Measurements from ENCODE around the gene FAM193B. TPM values are rescaled to one million over a fixed set of nuclear protein-coding genes. Genes with fewer than 3 reads are reported as not detected.

The FAM193B gene
- 19.5 to 29.0 TPM (median 23.9 TPM) in 5 replicates for total RNA-seq (2022; extraction: Qiagen RNA extraction)

GRCh38 chr5:177554474-177555111 lies at the start of gene FAM193B:
TSS of gene FAM193B (minus strand) at chr5:177554563. CDS start at chr5:177554458, 105 bp downstream.

DNA sequence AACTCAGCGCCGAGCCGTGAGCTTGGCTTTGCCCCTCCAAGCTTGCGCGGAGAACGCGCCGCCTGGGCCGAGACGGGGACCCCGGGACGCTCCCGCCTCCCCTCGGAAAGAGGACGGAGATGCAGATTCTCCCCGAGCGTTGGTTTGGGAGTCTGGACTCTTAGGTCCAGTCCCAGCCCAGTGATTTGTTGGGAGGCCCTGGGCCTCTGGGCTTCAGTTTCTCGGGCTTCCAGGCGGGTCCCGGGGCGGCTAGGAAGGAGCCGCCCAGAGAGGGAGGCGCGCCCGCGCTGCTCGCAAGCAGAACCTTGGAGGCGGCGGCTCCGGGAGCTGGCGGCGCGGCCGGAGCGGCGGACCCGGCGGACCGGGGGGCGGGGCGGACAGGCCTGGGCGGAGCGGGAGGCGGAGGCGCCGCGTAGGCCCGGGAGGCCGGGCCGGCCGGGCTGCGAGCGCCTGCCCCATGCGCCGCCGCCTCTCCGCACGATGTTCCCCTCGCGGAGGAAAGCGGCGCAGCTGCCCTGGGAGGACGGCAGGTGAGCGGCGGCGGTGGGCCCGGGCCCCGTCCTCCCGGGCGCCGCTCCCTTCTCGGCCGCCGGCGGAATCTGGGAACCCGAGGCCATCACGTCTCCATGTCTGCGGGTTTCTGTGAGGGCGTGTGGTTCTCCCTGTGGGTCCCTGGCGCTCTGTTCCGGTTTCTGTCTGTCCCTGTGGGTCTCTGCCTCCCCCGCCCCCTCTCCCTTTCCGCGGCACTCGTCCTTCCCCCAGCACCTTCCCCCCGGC lies 45.6 kb upstream of the FAM193B start, which contains the start of gene B4GALT7:
TSS of gene B4GALT7 (plus strand) at position 402 of the 777 bp plus-strand sequence. CDS start at position 481, 79 bp downstream.

GRCh38 chr5:177592010-177592834 lies 37.9 kb upstream of the FAM193B start, which contains the start of gene TMED9:
TSS of gene TMED9 (plus strand) at chr5:177592203. CDS start at chr5:177592215, 12 bp downstream.

GRCh38 chr5:177516601-177517568 lies 37.5 kb downstream of the FAM193B start, which contains the start of gene DDX41:
TSS of gene DDX41 (minus strand) at chr5:177516961. CDS start at chr5:177516945, 16 bp downstream.

DNA sequence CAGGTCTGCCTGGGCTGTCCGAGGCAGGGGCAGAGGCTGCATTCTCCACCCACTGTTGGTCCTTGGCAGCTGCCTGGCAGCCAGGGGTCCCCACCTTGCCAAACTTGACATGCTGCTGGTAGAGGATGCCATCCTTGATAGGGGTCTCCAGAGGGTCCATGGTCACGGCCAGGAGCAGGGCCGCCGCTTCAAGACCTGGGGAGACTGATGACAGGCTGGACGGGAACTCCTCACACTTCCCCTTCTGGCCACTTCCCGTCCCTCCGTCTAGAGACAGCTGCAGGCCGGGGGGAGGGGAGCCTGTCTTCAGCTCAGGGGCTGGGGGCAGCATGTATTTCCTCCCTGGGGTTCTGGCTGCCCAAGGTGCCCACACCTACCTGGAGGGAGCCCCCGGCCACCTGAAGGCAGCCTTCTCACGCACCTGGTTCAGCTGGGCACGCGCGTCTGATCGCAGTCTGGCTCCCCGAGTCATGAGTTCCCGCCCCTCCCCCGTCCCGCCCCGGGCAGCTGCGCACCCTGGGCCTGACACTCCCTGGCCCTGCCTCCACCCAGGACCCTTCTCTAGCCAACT lies 44.9 kb downstream of the FAM193B start, which contains the start of gene DOK3:
TSS of gene DOK3 (minus strand) at position 446 of the 571 bp plus-strand sequence. CDS start at position 160, 286 bp downstream.

DNA sequence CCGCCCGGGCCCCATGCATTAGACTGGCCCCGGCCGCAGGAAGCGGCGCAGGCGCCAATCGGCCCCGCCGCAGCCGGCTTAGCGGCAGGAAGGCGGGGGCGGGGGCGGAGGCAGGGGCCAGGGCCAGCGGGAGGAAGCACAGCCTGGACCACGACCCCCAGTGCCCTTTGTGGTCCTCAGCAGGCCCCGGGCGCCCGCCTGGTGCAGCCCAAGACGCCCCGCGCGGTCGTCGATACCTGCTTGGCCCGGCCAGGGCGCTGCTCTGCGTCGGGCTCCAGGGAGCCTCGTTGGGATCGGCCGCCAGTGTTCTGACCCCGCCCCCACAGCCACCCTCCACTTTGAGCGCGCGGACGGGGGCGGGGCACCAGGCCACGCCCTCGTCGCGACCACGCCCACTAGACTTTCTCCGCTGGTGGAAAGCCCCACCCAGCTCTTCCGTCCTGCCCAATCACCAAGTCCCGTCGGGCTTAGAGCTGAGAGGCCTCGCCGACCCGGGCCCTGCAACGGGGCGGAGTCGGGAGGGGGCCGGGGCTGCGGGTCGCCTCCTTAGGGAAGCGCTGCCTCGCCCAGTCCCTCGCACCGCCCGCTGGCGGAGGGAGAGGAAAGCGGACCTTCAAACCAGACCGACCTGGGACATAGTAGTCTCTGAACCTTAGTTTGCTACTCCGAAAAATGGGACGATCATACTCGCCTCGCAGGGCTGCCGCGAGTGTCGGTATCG lies 56.9 kb downstream of the FAM193B start, which contains the start of gene PDLIM7:
TSS of gene PDLIM7 (minus strand) at position 313 of the 721 bp plus-strand sequence. CDS start 1,092 bp downstream, outside the sequence.

DNA sequence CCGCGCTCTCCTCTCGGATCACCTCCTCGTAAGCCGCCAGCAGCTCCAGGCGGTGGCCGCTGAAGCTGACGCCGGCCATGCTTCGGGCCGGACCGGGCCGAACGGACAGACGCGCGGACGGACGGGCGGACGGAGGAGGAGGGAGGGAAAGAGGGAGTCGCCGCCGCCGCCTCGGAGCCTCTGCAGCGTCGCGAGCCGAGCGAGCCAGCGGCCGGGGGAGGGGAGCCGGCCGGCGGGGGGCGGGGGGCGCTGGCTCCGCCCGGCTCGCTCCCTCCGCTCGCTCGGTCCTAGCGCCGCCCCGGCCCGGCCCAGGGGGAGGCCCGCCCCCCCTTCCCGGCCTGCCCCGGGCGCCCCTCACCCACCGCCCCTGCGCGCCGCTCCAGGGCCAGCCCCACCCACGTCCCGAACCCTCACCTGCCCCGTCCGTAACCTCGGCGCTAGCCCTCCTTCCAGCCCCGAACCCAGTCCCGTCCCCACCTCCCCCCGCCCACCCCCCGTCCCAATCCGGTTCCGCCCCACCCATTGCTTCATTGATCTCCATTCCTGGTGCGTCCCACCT lies 80.8 kb downstream of the FAM193B start, which contains the start of gene DBN1:
TSS of gene DBN1 (minus strand) at position 192 of the 559 bp plus-strand sequence. CDS start at position 79, 113 bp downstream.

Other genes with a start within 250 kb of the FAM193B start
- 13.2 to 22.0 TPM (median 19.7 TPM) in 5 replicates for gene MXD3, start 242.7 kb downstream of the FAM193B start, total RNA-seq (2022; extraction: Qiagen RNA extraction)
- gene LMAN2, start 202.9 kb downstream of the FAM193B start, total RNA-seq (2022; extraction: Qiagen RNA extraction): 194 to 254 TPM (median 201 TPM) in 5 replicates
- 3.8 to 5.4 TPM (median 5.1 TPM) in 5 replicates for gene RGS14, start 196.6 kb downstream of the FAM193B start, total RNA-seq (2022; extraction: Qiagen RNA extraction)
- gene SLC34A1, start 170.1 kb downstream of the FAM193B start, total RNA-seq (2022; extraction: Qiagen RNA extraction): not detected in 5 replicates
- not detected in 5 replicates for gene PFN3, start 153.9 kb downstream of the FAM193B start, total RNA-seq (2022; extraction: Qiagen RNA extraction)
- gene F12, start 145.0 kb downstream of the FAM193B start, total RNA-seq (2022; extraction: Qiagen RNA extraction): 15.9 to 26.4 TPM (median 22.8 TPM) in 5 replicates
- 23.1 to 28.9 TPM (median 27.3 TPM) in 5 replicates for gene GRK6, start 127.9 kb downstream of the FAM193B start, total RNA-seq (2022; extraction: Qiagen RNA extraction)
- gene PRR7, start 107.7 kb downstream of the FAM193B start, total RNA-seq (2022; extraction: Qiagen RNA extraction): 13.8 to 35.0 TPM (median 34.5 TPM) in 5 replicates
- gene DBN1, start 80.9 kb downstream of the FAM193B start, total RNA-seq (2022; extraction: Qiagen RNA extraction): 54.9 to 72.4 TPM (median 65.5 TPM) in 5 replicates
- gene PDLIM7, start 57.0 kb downstream of the FAM193B start, total RNA-seq (2022; extraction: Qiagen RNA extraction): 72.8 to 92.2 TPM (median 80.9 TPM) in 5 replicates
- 1.8 to 5.3 TPM (median 3.6 TPM) in 5 replicates for gene DOK3, start 44.7 kb downstream of the FAM193B start, total RNA-seq (2022; extraction: Qiagen RNA extraction)
- gene DDX41, start 37.6 kb downstream of the FAM193B start, total RNA-seq (2022; extraction: Qiagen RNA extraction): 84.0 to 122 TPM (median 112 TPM) in 5 replicates
- 276 to 288 TPM (median 279 TPM) in 5 replicates for gene TMED9, start 37.6 kb upstream of the FAM193B start, total RNA-seq (2022; extraction: Qiagen RNA extraction)
- gene B4GALT7, start 45.6 kb upstream of the FAM193B start, total RNA-seq (2022; extraction: Qiagen RNA extraction): 20.4 to 29.3 TPM (median 28.4 TPM) in 5 replicates
- not detected in 5 replicates for gene FAM153A, start 228.3 kb upstream of the FAM193B start, total RNA-seq (2022; extraction: Qiagen RNA extraction)

Data from A549 treated with AZD2906 at 1 μM for 4 hours (cell line).